Central memory CD8-positive, alpha-beta T cell (primary cell): ENCODE results near the gene XYLT1.

Experiments
- ATAC-seq: fragments of 150-1000 bp; cut with Tn5 transposase; replicated peaks from 2 replicates; pipeline ENCODE4 v1.10.0; 2022; ENCODE audit warnings: mild to moderate bottlenecking, moderate FRiP score, moderate number of reproducible peaks; ENCODE audit not compliant: poor library complexity, severe bottlenecking; ENCODE audit errors: extremely low read depth
- DNase-seq, 2 donors: peaks; one replicate each; pipeline ENCODE4 v3.0.0; 2021; ENCODE audit warnings: low spot score in 2 of 2
- H3K27ac Mint-ChIP-seq: one replicate; pipeline ENCODE4 v1.8.0; 2022; ENCODE audit warnings: low read depth, mild to moderate bottlenecking, moderate library complexity, mixed read lengths
- H3K27me3 Mint-ChIP-seq: one replicate; pipeline ENCODE4 v1.8.0; 2022; ENCODE audit warnings: mixed read lengths
- H3K36me3 Mint-ChIP-seq: one replicate; pipeline ENCODE4 v1.8.0; 2022; ENCODE audit warnings: mild to moderate bottlenecking, moderate library complexity, mixed read lengths; ENCODE audit not compliant: insufficient read depth
- H3K4me1 Mint-ChIP-seq: one replicate; pipeline ENCODE4 v1.8.0; 2022; ENCODE audit warnings: mixed read lengths
- H3K4me3 Mint-ChIP-seq: one replicate; pipeline ENCODE4 v1.8.0; 2022; ENCODE audit warnings: mild to moderate bottlenecking, moderate library complexity, mixed read lengths
- H3K9me3 Mint-ChIP-seq: one replicate; pipeline ENCODE4 v1.8.0; 2022; ENCODE audit warnings: mixed read lengths

The XYLT1 gene

DNA sequence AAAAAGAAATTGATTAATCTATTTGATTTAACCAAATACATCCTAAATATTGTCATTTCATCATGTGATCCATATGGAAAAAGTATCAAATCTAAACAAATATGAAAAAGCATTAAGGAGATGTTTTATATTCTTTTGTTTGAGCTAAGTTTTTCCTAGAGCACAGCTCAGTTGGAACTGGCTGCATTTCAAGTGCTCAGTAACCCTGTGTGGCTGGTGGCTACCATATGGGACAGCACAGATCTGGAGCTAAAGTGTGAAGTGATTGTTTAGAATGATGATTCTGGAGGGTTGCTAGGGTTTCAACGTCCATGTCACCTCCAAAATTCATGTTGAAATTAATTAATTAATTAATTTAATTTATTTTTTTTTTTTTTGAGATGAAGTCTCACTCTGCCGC is 137.5 kb downstream of the XYLT1 start:
- ATAC-seq (no peak), DNase-seq (no peak)
- no peak overlapping the region for H3K4me3 Mint-ChIP-seq
- H3K27ac Mint-ChIP-seq: no peak overlapping the region
- H3K9me3 Mint-ChIP-seq: no peaks in the 10 kb centered on the region
- no peaks in the 10 kb centered on the region for H3K27me3 Mint-ChIP-seq
- H3K4me1 Mint-ChIP-seq: peaks cover 22% of the 10 kb centered on the region
- H3K36me3 Mint-ChIP-seq: peaks cover 3% of the 10 kb centered on the region

DNA sequence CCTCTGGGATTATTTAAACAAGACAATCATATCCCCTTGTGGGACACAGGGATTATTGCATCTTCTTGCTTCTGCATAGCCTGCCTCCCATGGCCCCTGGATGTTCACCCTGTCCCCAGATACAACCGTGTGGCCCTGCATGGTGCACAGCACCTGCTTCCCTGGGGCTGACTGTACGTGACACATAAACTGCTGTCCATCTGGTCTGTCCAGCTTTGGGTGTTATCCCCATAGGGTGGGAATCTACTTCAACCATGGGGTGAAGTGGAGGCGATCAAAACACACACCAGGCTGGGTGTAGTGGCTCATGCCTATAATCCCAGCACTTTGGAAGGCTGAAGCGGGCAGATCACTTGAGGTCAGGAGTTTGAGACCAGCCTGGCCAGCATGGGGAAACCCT is 138.8 kb downstream of the XYLT1 start:
- Mint-ChIP-seq H3K36me3 (peaks cover 3% of the 10 kb centered on the region), H3K27me3 (no peaks in the 10 kb centered on the region), H3K4me3 (no peak overlapping the region), H3K4me1 (peaks cover 17% of the 10 kb centered on the region), H3K9me3 (no peaks in the 10 kb centered on the region), H3K27ac (no peak overlapping the region)
- DNase-seq (no peak), ATAC-seq (no peak)

DNA sequence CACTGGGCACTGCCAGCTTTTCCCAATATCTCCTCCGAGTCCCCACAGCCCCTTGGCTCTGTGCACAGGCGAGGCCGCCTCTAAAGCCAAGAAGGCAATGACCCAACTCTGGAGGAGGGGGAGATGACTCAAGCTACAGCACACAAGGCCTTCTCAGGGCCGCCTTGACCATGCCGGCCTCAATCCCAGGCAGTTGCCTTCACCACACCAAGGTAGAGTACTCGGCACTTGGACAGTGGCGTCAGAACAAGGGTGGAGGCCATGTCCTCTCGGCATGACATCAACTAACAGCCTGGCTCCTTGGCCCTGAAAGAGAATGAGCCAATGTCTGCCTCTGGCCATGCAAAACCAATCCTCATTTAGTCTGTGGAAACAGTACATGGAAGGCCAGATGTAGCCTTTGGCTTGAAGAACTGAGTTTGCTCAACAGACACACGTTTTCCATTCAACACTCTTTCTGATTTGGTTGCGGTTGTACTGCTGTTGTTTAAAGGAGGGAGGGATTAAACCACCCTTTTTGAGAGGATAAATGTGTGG is 139.6 kb downstream of the XYLT1 start:
- peaks cover 3% of the 10 kb centered on the region for H3K36me3 Mint-ChIP-seq
- peaks cover 17% of the 10 kb centered on the region for H3K4me1 Mint-ChIP-seq
- H3K4me3 Mint-ChIP-seq: no peak overlapping the region
- H3K9me3 Mint-ChIP-seq: no peaks in the 10 kb centered on the region
- H3K27me3 Mint-ChIP-seq: no peaks in the 10 kb centered on the region
- ATAC-seq (no peak), DNase-seq (no peak)
- H3K27ac Mint-ChIP-seq: no peak overlapping the region

DNA sequence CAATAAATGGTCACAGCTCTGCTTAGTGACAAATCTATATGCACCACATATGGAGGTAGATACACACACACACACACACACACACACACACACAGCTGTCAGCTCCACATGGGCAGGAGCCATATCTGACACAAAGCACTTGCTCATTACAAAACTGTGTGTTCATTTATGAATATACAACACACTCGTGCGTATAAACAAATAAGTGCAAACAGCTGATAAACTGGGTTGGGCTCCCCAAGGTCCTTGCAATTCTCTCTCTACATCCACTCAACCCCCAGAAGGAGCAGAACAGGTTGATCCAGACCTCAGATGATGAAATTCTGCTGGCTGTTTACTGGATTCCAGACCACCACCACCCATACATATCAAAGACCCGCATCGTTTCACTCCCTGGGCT is 140.7 kb downstream of the XYLT1 start:
- Mint-ChIP-seq H3K27me3 (no peaks in the 10 kb centered on the region), H3K36me3 (no peaks in the 10 kb centered on the region), H3K27ac (no peak overlapping the region), H3K4me3 (no peak overlapping the region), H3K4me1 (peaks cover 12% of the 10 kb centered on the region), H3K9me3 (no peaks in the 10 kb centered on the region)
- no peak for DNase-seq
- no peak for ATAC-seq

DNA sequence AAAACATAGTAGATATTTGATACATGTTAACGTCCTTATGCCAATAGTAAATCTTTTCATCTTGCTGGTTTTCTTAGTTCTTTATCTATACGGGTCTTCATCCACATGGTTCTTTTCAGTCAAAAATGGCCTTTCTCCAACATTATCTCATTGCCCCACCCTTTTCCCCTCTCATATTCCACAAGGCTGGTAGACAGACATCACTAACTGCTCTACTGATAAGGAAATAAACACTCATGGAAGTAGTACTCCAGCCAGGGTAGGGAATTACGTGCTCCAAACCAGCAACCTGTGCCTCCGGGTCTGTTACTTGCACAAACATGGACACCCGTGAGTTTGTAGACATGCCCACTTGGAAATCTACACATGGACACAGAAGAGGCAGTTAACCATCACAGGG is 141.4 kb downstream of the XYLT1 start:
- Mint-ChIP-seq H3K36me3 (no peaks in the 10 kb centered on the region), H3K4me3 (no peak overlapping the region), H3K27me3 (no peaks in the 10 kb centered on the region), H3K9me3 (no peaks in the 10 kb centered on the region), H3K4me1 (peaks cover 12% of the 10 kb centered on the region), H3K27ac (no peak overlapping the region)
- DNase-seq: no peak
- no peak for ATAC-seq

DNA sequence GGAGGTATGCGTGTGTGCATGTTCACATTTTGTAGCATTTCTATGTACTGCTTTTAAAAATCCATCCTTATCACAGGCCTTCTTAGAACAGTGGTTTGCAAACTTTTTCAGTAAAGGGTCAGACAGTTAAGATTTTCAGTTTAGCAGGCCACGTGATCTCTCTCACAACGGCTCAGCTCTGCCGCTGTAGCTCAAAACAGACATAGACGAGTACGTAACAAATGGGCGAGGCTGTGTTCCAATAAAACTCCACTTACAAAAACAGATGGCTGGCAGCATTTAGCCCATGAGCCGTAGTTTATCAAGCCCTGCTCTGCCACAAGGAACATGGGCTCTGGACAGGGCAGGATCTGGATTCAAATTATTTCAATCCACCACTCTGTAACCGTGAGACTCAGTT is 141.8 kb downstream of the XYLT1 start:
- H3K27me3 Mint-ChIP-seq: no peaks in the 10 kb centered on the region
- no peak overlapping the region for H3K27ac Mint-ChIP-seq
- no peak overlapping the region for H3K4me3 Mint-ChIP-seq
- no peaks in the 10 kb centered on the region for H3K36me3 Mint-ChIP-seq
- no peaks in the 10 kb centered on the region for H3K9me3 Mint-ChIP-seq
- H3K4me1 Mint-ChIP-seq: peaks cover 15% of the 10 kb centered on the region
- no peak for ATAC-seq
- DNase-seq: no peak

DNA sequence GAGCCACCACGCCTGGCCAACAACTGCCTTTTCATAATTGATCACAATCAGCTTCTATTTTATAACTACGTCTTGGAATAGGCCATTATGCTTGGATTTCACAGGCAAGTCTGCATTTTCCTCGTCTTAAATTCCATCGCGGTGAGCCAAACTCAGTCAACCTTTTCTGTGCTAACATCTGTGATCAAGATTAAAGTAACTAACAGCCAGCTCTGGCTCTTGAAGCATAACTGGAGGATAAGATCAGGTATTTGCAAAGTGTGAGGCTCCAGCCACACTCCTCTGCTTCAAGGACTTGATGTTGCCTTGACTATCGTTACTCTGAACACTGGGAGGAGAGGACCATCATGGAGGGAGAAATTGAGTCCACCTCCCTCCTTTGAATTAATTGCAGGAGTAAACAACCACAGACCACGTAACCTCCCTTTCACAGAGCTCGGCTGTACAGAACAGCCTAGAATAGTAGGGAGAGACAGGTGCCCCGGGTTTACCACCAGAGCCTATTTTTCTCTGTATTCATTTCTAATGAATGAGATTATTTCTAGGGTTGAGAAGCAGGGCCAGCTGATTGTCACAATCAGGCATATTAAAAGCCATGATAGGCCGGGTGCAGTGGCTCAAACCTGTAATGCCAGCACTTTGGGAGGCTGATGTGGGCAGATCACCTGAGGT is 143.0 kb downstream of the XYLT1 start:
- peaks cover 16% of the 10 kb centered on the region for H3K4me1 Mint-ChIP-seq
- H3K27ac Mint-ChIP-seq: no peak overlapping the region
- no peaks in the 10 kb centered on the region for H3K9me3 Mint-ChIP-seq
- no peak for DNase-seq
- no peak overlapping the region for H3K4me3 Mint-ChIP-seq
- no peak for ATAC-seq
- no peaks in the 10 kb centered on the region for H3K36me3 Mint-ChIP-seq
- no peaks in the 10 kb centered on the region for H3K27me3 Mint-ChIP-seq

DNA sequence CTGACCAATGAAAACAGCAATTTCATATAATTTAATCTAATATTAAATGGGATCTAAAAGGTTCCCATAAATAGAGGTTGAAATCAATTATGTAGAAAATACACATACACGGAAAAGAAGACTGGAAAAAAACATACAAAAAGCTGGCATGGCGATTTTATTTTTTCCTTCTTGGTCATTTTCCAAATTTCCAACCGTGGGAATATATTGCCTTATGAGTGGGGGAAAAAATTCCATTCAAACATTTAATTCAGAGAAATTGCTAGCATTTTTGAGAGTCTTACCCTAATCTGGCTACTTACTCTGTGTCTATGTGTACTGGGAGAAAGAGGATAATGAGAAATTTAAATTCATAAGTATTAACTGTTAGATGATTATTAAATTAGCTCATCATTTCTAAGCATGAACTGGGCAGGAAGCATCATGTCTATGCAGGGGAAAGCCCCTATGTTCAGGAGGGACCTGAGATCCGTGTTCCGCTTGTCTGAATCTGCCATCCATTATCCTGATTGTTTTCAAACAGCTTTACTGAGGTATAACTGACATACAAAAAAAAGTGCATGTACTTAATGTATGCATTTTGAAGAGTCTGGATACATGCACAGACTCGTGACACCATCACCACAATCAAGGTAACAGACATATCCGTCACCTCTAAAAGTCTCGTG is 145.2 kb downstream of the XYLT1 start:
- Mint-ChIP-seq H3K4me1 (peaks cover 26% of the 10 kb centered on the region), H3K27me3 (no peaks in the 10 kb centered on the region), H3K27ac (no peak overlapping the region), H3K9me3 (no peaks in the 10 kb centered on the region), H3K4me3 (no peak overlapping the region), H3K36me3 (no peaks in the 10 kb centered on the region)
- DNase-seq (no peak), ATAC-seq (no peak)

DNA sequence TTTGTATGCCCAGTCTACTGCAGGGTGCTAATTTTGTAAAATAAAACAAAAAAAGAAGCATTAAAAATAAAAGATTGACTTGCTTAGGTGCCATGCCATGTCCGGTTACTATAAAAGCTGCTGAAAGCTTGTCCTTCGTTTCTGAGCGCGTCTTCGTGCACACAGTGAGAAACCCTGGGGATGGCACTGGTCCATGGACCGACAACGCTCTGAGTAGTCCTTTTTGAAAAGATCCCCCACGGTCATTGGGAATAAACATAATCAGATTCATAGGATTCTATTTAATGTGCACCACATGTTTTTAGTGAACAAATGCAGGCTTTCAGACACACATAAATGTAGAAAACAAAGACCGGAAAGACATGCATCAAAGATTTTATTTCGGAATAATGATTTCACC is 146.3 kb downstream of the XYLT1 start:
- Mint-ChIP-seq H3K4me1 (peaks cover 26% of the 10 kb centered on the region), H3K27ac (no peak overlapping the region), H3K27me3 (no peaks in the 10 kb centered on the region), H3K4me3 (no peak overlapping the region), H3K9me3 (no peaks in the 10 kb centered on the region), H3K36me3 (no peaks in the 10 kb centered on the region)
- DNase-seq (no peak), ATAC-seq (no peak)

DNA sequence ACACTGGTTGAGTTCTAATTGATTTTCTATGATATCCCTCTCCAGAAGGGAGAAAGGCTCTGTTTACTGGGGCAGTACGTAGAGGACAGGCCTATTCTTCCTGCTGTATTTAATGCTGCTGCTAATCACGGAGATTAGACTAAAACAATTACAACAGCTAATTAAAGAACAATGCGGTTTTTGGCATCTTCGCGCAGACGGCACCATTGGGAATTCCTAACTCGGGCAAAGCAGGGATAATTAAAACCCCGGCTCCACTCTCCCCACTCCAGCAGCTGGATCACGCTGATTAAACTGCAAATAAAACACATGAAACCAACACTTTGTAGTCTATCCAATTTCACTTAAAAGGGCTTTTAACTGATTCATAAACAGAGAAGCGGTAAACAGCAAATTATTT is 147.6 kb downstream of the XYLT1 start:
- Mint-ChIP-seq H3K27me3 (no peaks in the 10 kb centered on the region), H3K4me3 (no peak overlapping the region), H3K27ac (peak overlapping the region; percentile 47), H3K9me3 (no peaks in the 10 kb centered on the region), H3K36me3 (peaks cover 2% of the 10 kb centered on the region), H3K4me1 (peaks cover 26% of the 10 kb centered on the region)
- ATAC-seq: no peak
- no peak for DNase-seq

DNA sequence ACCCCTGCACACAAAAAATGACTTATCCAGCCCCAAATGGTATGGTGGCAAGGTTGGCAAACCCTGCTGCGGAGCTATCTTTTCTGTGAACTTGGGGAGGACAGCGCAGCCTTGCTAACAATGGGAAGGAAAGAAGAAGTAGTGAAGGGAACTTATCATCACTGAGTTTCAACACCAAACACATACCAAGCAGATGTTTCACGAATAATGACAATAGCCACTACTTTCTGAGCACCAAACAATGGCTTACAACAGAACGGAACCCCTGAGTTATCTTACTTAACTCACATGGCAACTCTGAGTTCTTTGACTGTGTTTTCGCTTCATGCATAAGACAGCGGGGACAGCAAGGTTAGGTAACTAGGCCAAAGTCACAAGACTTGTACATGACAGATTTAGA is 148.9 kb downstream of the XYLT1 start:
- DNase-seq: no peak
- H3K9me3 Mint-ChIP-seq: no peaks in the 10 kb centered on the region
- H3K27ac Mint-ChIP-seq: no peak overlapping the region
- peaks cover 2% of the 10 kb centered on the region for H3K36me3 Mint-ChIP-seq
- ATAC-seq: no peak
- no peaks in the 10 kb centered on the region for H3K27me3 Mint-ChIP-seq
- H3K4me1 Mint-ChIP-seq: peaks cover 31% of the 10 kb centered on the region
- H3K4me3 Mint-ChIP-seq: no peak overlapping the region

DNA sequence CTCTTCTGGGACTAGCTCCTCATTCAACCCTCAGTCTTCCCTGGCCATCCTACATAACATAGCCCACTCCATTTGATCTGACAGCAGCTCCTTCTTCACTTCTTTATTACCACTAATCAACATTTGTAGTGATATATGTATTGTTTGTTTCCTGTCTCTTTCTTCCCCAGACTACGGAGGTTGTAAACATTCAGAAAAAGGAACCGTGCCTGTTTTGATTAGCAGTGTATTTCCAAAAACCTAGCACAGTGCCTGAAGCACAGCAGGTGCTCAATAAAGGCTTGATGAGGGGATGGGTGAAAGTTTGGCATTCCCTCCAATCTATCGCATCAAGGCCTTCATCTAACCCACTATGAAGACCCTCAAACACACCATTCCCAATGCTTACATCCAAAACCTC is 150.8 kb downstream of the XYLT1 start:
- DNase-seq: no peak
- Mint-ChIP-seq H3K4me3 (no peak overlapping the region), H3K36me3 (peaks cover 2% of the 10 kb centered on the region), H3K27ac (no peak overlapping the region), H3K4me1 (peaks cover 35% of the 10 kb centered on the region), H3K27me3 (no peaks in the 10 kb centered on the region), H3K9me3 (no peaks in the 10 kb centered on the region)
- ATAC-seq: no peak

DNA sequence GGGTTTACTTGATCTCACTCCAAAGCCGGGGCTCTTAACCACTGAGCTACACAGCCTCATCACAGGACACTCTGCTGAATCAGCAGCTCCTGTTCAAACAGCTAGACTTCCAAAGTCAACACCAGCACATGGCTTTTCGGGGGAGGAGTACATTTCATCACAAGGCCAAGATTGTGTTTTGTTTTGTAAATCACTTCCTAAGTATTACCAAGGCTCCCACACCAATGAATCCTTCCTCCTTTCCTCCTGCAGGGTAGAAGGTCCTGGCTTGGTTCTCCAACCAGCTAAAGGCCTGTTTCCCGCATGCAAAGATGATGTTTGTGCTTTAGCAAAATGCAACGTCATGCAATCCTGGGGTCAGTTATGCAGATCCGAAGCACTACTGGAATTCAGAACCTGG is 152.5 kb downstream of the XYLT1 start:
- Mint-ChIP-seq H3K36me3 (peaks cover 2% of the 10 kb centered on the region), H3K4me3 (no peak overlapping the region), H3K4me1 (peaks cover 29% of the 10 kb centered on the region), H3K27ac (no peak overlapping the region), H3K27me3 (no peaks in the 10 kb centered on the region), H3K9me3 (no peaks in the 10 kb centered on the region)
- DNase-seq: no peak
- ATAC-seq: no peak
